Stimulated activated CD4-positive, alpha-beta T cell treated with anti-CD3 and anti-CD28 coated beads, Interleukin-2, amount 100 ng/mL, for 24 hours (primary cell): ENCODE data around the gene CADM1.

ENCODE experiments used
- DNase-seq, 2 donors: peaks; one replicate each; pipeline ENCODE4 v3.0.0-alpha.2; 2020

The CADM1 gene

DNA sequence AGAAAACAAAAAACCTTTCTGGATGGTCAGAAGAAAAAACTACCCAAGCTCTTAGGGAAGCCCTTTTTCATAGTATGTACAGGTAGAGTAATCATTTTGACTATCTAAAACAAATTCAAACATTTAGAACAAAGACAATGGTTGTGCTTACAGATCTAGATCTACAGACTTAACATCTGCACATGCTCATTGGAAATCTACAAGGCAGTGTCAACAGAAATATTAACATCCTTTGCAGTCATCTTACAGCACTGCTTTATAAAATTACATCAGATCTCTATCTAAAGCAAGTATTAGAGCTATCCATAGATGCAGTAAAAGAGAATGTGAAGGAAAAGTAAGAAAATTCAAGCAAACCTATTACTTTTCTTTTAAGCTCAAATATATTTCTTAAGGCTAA lies 110.3 kb downstream of the CADM1 start:
- no peak for DNase-seq

- no peak for DNase-seq
Measured at GRCh38 chr11:115391598-115391997, 112.6 kb downstream of the CADM1 start.

GRCh38 chr11:115391160-115391559 lies 113.1 kb downstream of the CADM1 start:
- no peak for DNase-seq

GRCh38 chr11:115390441-115390840 lies 113.8 kb downstream of the CADM1 start:
- DNase-seq, result no peak

DNA sequence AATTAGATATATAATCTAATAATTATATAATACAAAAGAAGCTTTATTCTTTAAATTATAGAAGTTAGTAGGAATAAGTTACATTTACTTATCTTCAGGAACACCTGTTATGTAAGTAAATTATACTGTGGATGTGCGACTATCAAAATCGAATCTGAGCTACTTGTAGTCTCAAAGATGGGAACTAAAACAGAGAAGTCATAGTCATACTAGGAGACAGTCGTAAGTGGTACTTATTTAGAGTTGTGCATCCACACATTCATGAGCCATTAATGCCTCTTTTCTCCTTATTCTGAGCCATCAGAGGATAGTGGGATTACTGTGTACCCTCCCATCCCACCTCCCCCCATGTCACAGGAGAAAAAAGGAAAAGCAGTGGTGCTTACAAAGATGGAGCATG lies 114.4 kb downstream of the CADM1 start:
- no peak for DNase-seq

DNA sequence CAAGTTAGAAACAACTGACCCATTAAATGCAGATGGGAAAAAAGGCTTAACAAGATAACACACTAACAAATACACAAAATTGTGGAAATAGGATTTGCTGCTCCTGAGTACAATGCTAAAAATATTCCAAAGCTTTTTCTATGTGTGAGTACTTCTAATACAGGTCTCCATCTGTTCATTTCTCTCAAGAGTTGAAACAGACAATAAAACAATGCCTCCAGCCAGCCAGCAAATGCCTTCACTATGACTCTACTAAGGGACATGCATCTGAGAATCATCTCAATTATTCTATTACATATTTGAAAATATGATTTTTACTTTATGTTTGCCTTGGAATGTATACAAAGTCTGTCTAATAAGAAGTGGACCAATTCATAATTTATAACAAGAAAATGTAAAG lies 119.0 kb downstream of the CADM1 start:
- no peak for DNase-seq

DNA sequence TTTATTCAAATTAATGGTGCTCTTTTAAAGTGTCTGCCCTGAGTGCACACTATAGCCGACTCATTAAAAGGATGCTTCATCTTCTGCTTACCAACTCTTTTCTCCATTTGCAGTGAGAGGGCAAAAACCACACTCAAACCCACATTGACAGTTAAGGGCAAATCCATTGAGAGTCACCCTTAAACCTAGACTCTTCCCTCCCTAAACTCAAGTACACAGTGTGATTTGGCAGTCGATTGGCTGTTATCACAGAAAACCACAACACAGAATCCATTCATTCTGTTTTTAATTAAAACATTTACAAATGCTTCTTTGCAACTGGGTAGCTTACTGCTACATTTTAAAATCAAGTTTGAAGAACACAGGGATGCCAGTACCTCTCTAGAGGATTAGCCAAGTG lies 120.0 kb downstream of the CADM1 start:
- DNase-seq, result no peak

DNA sequence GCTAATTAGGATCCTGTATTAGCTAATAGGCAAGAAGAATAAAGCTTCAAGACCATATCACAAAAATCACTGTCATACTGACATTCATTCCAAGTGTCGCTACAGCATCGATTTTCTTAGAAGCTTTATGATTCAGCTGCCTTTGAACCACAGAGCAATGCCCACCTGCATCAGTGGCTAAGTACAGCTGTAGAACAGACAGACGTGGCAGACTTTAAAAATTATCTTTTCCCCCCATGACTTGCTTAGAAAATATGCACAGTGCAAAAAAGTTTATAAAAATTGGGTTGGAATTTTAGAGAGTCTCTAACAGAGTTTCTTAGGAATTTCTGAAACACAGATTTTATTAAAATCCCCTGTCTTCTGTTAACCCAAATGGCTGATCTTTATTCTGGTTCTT lies 120.8 kb downstream of the CADM1 start:
- DNase-seq, result no peak

DNA sequence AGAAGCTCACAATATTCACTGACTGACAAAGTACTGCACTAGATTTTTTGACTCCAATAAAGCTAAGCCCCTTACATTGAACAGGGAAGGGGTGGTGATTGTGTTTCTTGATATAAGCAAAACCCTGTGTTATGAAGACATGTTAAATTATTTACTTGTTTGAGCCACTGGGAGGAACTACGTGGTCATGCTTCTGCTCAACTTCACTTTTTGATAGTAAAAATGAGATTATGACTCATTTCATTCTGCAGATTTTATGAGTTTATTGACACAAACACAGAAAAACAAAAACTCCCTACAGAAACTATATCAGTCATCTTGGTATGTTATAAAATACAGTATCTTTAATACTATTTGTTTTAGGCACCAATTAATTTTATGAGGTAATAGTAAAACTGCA lies 124.7 kb downstream of the CADM1 start:
- DNase-seq, result no peak

- DNase-seq, result no peak
Measured at GRCh38 chr11:115378557-115378956, 125.7 kb downstream of the CADM1 start.

GRCh38 chr11:115377882-115378296 lies 126.3 kb downstream of the CADM1 start:
- DNase-seq, result no peak

DNA sequence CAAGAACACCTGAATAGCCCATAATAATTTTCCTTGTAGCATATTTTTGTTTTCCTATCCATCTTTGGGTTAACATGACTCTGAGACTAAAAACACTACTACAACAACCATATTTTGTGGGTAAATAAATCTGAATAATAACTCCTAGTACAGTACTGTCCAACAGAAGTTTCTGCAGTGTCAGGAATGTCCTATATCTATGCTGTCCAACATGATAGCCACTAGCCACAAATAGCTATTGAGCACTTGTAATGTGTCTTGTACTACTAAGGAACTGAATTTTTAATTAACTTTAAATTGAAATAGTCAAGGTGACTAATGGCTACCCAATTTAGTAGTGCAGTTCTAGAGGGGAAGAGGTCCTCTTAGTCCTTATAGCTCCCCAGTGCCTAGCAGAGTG lies 135.6 kb downstream of the CADM1 start:
- DNase-seq, result no peak

GRCh38 chr11:115366826-115367225 lies 137.4 kb downstream of the CADM1 start:
- no peak for DNase-seq

GRCh38 chr11:115365907-115366306 lies 138.3 kb downstream of the CADM1 start:
- DNase-seq, result no peak

DNA sequence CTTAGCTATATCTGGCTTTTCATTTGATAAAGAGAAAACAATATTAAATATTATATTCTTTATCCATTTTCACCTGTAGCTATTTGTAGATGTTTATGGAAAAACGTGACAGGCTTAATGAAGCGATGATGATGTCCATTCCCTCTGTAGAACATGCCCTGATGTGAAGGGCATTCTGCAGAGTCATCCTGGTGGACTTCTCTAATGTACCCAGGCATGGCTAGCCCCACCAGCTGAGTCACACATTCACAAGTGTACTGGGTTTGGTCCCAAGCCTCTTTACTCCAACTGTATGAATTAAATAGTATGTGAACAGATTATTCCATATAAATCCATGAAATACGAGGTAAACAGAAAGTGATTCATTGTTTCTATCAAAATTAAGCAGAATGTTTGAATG lies 139.3 kb downstream of the CADM1 start:
- no peak for DNase-seq

DNA sequence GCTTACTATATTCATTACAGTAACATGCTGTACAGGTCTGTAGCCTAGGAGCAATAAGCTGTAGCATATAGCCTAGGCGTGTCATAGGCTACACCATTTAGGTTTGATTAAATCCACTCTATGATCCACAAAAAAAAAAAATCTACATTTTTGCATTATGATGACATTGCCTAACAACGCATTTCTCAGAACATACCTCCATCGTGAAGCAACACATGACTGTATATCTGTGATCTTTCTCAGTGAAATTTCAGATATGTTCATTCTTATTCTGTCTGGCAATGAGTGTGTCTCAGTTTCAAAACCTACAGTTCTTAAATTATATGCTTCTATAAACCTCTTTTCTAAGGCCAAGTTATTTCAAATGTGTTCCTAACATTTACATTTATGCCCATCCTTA lies 140.3 kb downstream of the CADM1 start:
- DNase-seq, result no peak

DNA sequence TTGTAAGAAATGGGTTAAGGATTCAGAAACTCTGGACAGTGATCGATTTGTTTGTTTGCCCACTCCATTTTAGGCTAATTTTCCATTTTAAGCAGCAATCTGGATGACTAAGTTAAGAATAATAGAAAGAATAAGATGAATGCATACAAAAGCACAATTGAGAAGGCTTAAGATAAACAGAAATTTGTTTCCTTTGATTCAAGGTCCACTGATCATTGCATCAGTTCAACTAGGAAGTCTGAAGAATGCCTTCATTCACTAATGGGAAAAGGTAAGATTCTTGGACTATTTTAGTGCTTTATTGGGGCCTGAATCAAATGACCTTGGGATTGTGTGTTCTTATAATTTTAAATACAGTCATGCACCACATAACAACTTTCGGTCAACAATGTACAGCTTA lies 140.8 kb downstream of the CADM1 start:
- DNase-seq, result no peak

DNA sequence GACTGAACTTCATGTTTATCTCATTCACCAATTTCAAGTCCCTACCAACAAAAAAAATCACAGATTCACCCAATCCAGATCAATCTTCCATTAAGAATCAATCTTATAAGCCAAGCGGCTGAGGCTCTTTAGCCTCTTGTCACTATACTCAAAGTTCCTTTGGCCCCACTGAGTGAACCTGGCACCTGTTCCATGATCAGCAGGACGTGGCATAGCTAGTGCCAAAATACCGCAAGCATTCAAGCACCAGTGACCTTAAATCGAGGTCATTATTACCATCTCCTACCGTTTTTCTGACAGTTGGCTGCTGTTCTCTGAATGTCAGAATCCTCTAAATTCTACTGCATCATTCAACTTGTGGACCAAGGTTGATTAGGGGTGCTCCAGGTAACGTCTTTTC lies 141.2 kb downstream of the CADM1 start:
- no peak for DNase-seq

DNA sequence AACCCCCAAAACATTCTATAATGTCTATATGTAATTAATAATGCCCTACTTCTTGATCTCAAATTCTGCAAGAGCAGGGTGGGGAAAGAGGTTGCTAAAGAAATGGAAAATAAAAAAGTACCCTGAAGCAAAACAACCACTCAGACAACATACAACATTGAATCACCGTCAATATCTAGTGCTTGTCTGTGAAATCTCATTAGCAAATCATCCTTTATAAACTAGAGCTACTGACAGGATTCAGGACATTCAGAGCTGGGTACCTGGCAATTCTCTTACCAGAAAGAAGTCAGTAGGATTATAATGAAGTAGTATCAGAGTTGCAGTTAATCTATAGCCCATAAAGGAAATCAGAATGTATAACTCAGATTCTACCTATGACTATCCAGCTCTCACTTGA lies 143.2 kb downstream of the CADM1 start:
- no peak for DNase-seq

GRCh38 chr11:115360186-115360824 lies 143.9 kb downstream of the CADM1 start:
- no peak for DNase-seq

- no peak for DNase-seq
Measured at GRCh38 chr11:115357066-115357465, 147.1 kb downstream of the CADM1 start.

GRCh38 chr11:115352805-115353485 lies 151.3 kb downstream of the CADM1 start:
- no peak for DNase-seq

- no peak for DNase-seq
Measured at GRCh38 chr11:115349335-115350017, 154.7 kb downstream of the CADM1 start.

DNA sequence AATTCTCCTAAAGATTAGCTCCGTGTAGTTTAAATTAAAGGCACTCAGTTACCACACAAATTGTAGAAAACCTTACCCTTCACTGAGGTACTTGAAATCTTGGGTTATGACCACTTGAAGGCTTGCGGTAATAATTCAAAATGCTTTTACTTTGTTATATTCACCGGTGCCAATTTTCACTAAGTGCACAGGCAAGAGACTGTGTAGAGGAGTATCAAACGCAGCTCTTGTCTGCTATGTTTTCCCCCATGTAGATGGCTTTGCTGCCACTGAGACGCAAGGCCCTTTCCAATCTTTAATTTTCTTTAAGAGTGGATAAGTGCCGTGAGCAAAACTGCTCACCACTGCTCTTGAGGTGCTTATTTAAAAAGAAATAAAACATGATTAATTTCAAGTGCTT lies 155.8 kb downstream of the CADM1 start:
- DNase-seq, result no peak
